GM18508 (cell line): ENCODE results near the gene DUSP5.
"Not testable (repeated sequence)": the region's sequence is repeated elsewhere in the genome, so short reads cannot be mapped to it uniquely, and the experiment has no call there.

ENCODE experiments used
- ATAC-seq: cut with Tn5 transposase; IDR thresholded peaks from one replicate; pipeline ENCODE4 v1.9.1; 2021; ENCODE audit warnings: moderate number of reproducible peaks; ENCODE audit not compliant: insufficient read depth, unreplicated experiment

Gene DUSP5, protein sequence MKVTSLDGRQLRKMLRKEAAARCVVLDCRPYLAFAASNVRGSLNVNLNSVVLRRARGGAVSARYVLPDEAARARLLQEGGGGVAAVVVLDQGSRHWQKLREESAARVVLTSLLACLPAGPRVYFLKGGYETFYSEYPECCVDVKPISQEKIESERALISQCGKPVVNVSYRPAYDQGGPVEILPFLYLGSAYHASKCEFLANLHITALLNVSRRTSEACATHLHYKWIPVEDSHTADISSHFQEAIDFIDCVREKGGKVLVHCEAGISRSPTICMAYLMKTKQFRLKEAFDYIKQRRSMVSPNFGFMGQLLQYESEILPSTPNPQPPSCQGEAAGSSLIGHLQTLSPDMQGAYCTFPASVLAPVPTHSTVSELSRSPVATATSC

DNA sequence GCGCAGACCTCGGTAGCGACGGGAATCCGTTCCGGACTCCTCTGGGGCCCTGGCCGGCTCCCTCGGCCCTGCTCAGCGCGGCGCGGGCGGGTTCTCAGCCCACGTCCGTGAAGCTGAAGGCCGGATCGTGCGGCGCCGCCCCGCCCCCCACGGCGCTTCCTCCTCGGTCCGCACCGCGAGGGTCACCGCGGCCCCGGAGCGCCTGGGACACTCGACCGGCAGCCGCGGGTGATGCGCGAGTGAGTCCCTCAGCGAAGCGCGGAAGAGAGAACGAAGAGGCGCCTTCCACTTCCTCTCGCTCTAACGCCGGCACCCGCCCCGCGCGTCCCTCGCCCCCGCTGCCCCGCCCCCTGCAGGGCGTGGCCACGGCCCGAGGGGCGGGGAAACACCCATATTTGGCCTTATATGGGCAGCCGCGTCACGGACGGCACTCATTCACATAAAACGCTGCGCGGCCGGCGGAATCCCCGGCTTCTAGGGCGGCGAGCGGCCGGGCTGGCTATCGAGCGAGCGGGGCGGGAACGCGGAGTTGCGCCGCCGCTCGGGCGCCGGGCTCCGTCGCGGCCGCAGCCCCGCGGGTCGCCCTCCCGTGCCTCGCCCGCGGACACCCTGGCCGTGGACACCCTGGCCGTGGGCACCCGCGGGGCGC, at the start of gene DUSP5:
TSS of gene DUSP5 (plus strand) at position 470 of the 649 bp plus-strand sequence. CDS start 215 bp downstream, outside the sequence.
- ATAC-seq: peak; percentile 37

DNA sequence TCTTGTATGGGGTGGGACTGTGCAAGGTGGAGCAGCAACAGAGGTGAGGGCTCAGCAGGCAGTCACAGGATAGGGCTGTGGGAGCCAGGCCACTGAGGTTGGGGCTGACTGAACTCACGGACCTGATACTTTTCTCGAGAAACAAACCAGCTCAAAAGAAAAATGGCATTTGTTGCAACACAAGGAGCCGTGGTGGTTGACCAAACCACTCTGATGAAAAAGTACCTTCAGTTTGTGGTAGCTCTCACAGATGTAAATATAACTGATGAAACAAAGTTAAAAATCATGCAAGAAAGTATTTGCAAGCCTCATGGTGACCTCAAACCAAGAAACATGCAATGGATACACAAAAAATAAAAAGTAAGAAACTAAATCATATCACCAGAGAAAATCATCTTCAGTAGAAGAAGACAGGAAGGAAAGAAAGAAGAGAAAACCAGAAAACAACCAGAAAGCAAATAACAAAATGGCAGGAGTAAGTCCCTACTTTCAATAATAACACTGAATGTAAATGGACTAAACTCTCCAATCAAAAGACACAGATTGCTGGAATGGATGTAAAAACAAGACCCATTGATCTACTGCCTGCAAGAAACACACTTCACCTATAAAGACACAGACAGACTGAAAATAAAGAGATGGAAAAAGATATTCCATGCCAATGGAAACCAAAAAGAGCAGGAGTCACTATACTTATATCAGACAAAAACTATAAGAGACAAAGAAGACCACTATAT, 48.9 kb upstream of the DUSP5 start:
- ATAC-seq: no peak

DNA sequence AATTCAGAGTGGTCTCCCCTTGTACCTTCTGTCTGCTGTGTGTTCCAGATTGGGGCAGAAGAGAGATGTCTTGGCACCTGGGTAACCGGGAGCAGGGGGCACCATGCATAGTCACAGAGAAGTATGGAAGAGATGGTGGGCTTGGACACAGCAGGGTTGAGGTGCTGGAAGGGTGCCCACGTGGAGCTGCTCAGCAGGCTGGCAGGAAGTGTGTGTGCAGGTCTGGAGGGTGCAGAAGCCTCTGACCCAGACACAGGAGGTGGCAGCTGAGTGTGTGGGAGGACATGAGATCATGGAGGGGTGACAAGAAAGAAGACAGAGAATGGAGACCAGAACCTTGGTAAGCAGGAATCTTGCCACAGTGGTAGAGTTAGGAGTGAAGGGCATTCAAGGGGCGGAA, 42.3 kb upstream of the DUSP5 start:
- no peak for ATAC-seq

DNA sequence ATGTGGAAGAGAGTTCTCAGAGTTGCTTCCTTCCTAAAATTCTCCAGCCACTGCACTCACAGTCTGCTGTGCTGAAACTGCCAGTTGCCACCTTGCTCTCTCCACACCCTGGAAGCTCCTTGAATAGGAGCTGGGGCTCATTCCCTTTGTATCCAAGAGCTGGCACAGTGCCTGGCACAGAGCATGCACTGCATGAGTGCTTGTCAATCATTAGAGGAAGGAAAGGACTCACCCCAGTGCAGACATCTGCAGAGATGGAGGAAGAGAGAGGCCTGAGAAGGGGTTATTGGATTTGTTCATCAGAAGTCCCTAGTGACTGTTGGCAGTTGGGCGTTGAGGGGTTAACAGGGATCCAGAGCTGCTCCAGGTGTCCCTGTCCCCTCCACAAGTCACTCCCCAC, 41.7 kb upstream of the DUSP5 start:
- no peak for ATAC-seq

DNA sequence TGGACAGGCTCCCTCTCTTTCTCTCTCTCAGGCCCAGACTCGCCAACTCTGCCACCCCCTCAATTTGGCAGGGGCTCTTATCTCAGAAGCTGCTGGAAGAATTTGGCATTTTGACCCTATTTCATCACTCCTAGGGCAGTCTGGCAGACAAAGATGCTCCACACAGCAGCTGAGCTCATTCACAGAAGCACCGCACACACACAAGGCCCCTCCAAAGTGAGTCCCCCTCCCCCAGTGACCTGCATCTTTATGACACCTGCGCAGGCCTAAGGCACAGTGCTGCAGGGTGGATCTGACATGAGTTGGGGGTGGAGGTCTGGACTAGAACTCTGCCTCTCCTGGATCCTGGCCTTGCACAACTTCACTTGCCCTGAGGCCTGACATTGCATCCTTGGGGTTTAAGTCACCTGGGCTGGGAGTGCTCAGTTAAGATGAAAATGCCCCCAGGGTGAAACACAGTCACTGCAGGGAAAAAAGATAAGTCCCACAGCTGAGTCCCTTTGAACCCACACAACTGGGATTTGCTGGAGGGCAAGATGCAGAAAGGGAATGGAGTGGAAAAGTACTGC, 41.1 kb upstream of the DUSP5 start:
- ATAC-seq: no peak

DNA sequence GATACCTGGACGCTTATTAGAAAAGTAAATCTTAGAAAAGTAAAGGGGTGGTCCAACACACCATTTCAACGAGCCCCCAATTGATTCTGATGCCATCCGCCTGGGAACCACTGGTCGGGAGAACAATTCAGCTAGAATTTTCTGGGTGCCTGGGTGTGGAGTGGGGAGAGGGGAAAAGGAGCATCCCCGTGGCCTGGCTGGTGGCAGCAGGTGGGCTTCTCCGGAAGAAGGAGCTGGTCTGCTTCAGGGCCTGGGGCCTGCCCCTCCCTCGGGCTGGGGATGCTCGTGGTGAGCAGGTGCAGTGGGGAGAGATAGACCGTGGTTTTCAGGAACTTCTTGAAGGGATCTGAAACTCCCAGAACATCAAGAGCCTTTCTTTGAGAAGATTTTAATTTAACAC, 39.9 kb upstream of the DUSP5 start:
- ATAC-seq: no peak

DNA sequence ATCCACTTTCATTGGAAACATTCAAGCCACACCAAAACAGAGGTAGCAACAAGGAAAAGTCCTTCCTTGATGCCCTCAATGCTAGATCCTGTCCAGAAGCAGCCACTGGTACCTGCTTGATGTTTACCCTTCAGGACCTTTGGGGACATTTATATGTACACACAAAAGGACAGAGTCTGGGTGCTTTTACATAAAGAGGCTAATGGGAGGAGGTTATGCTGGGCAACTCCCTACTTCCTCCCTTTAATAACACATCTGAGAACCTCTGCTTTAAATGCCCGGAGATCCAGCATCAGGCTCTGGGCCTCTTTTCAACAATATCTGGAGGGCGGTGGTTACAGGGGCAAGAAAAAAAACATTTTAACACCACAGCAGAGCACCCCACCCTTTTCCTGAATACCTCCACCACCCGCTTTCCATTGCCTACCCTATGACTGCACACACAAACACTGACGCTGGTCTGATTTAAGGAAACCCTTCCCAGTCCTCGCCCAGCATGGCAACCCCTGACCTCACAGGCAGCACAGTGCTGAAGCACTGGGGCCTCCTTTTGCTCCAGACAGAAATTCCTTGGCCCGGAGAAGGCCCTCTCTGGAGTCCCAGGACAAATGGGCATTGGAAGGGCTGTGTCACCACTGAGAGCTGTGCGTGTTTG, 39.3 kb upstream of the DUSP5 start:
- no peak for ATAC-seq

DNA sequence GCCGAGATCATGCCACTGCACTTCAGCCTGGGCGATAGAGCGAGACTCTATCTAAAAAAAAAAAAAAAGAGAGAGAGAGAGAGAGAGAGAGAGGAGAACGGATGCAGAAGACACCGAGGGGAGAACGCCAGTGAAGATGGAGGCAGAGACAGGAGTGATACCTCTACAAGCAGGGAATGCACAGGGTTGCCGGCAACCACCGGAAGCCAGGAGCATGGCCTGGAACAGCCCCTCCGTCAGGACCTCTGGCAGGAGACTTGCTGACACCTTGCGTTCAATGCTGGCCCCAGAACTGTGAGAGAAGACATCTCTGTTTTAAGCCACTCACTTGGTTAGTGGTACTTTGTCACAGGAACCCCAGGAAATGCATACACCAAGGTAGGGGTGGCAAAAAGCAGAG, 38.1 kb upstream of the DUSP5 start:
- ATAC-seq: no peak

DNA sequence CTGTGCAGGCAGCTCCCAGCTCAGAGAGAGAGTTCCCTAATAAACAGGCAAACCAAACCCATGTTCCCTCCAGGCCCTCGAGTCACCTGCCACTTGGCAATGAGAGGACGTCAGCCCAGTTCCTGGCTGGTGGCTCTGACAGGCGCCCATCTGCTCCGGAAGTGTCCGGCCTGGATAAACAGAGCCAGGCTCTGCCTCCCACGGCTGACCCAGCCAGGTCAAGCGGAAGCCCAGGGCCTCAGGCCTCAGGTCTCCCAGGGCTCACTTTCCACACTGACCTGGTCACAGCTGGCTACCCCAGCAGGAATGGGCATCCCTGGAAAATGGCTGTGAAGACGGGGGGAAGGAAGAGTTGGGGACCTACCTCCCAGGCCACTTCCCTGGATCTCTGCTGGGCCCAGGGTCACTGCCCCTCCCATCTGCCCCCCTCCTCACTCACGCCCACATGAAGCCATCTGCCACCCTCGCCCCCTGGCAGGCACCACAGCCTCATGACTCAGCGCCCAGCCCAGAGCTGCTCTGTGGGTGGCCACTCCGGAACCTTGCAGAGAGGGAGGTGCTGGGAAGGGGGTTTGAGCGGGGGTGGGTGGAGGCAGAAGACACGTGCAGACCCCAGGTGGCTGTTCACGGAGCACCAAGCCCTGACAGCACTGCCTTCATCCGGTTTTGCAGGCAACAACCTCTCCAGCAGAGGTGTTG, 37.4 kb upstream of the DUSP5 start:
- ATAC-seq: no peak

DNA sequence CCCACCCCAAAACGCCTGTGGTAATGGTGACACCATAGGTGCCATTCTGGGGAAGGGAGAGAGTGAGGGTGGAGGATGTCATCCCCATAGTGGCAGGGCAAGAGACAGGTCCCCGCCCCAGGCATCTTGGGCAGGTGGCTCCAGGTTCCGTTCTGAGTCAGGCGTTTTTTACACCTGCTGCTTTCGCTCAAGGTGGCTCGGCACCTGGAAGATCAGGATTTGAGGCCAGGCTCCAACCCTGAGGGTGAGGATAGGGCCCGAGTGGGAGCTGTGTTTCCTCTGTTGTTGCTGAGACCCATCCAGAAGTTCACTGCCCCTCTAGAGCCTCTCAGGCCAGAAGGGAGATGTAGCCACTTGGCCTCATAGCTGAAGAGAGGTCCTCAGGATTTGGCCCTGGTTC, 36.6 kb upstream of the DUSP5 start:
- ATAC-seq: no peak

DNA sequence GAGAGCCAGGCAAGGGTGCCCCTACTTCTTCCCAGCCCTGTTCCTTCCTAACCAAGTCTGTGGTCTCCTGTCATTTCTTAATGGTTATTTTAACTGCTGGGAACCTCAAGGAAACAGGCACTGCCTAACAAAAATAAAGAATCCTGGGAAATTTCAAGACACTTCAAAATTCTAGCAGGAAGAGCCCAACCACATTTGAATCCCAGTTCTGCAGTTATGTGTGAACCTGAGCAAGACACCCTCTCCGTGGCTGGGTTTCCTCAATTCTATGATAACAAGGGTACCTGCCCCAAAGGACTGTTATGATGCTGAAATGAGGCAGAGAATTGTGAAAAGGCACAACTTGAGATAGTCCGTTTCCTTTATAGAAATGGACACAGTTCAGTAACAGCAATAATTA, 36.2 kb upstream of the DUSP5 start:
- no peak for ATAC-seq

DNA sequence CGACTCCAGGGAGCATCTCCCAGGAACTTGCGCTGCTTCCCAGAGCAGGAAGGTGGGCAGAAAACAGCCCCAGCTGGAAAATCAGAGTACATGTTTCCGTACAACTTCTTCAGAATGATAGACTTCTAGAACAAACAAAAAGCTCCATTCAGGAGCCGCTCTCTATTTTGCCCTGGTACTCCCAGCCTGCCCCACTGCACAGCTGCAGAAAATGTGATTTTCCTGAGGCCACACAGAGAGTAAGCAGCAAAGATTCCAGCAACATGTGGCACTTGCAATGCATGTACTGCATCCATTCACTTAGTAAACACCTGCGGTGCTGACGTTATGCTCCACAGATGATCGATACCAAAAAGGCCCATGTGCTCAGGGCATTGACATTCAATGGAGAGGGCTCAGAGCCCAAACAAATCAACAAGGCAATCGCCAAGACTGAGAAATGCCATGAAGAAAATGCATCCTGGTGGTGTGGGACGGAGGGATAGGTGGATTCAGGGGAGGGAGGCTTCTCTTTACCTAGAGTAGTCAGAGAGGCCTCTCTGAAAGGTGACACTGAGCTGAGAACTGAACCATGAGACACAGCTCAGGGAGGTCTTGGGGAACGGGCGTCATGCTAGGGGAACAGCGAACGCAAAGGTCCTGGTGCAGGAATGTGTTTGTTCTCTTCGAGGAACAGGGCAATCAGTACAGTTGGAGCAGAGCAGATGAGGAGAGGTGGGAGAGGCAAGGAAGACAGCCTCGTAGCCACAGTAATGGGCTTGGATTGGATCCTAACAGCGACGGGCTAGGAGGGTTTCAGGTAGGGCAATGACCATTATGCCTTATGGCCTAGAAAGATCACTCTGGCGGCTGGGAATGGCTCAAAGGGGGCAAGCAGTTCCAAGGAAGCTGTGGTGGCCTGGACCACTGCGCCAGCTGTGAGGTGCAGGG, 35.3 kb upstream of the DUSP5 start:
- ATAC-seq: no peak

DNA sequence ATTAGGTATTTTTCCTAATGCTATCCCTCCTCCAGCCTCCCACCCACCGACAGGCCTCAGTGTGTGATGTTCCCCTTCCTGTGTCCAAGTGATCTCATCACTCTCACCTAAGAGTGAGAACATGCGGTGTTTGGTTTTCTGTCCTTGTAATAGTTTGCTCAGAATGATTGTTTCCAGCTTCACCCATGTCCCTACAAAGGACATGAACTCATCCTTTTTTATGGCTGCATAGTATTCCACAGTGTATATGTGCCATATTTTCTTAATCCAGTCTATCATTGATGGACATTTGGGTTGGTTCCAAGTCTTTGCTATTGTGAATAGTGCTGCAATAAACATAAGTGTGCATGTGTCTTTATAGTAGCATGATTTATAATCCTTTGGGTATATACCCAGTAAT, 29.4 kb upstream of the DUSP5 start:
- ATAC-seq: not testable (repeated sequence)

DNA sequence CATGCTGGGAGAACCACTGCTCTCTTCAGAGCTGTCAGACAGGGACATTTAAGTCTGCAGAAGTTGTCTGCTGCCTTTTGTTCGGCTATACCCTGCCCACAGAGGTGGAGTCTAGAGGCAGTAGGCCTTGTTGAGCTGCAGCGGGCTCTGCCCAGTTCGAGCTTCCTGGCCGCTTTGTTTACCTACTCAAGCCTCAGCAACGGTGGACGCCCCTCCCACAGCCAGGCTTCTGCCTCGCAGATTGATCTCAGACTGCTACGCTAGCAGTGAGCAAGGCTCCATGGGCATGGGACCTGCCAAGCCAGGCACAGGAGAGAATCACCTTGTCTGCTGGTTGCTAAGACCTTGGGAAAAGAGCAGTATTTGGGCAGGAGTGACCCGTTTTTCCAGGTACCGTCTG, 27.2 kb upstream of the DUSP5 start:
- ATAC-seq: not testable (repeated sequence)

DNA sequence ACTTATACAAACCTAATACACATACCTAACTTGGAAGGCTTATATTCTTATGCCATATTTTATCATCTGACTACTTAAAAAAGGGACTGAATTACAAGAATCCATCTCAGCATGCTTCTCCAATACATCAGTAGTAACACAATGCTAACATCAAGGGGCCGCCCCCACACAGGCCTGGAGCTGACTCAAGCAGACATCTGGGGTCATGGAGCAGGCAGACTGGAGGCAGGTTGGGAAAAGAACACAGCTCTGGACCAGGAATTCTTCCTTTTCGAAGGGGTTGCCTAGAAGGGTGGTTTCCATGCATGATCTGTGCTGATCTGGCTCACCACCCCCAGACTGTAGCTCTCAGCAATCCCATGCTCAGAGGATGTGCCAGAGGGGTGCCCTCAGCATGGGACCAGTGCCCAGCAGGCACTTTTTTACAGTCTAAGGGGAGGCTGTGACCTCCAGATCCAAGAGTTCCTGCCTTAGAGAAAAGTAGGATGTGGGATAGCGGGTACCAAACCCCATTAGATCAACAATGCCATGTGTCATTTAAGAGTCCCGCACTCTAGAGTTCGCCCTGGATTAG, 26.1 kb upstream of the DUSP5 start:
- no peak for ATAC-seq

DNA sequence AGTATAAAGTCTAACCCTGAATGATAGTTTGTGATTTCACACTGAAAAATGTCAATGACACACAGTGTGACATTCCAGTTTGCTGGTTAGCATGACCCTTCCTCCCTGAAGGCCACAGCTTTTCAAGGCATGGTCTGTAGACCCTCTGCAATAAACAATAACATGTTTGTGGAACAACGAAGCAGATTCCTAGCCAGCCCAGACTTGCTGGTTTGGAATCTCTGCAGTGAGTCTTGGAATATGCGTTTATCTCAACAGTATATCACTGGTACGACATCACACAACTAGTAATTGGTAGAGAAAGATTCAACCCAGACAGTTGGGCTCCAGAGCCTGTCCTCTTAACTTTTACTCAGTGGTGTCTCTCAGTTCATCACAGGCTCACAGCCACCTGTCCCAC, 23.7 kb upstream of the DUSP5 start:
- ATAC-seq: no peak

DNA sequence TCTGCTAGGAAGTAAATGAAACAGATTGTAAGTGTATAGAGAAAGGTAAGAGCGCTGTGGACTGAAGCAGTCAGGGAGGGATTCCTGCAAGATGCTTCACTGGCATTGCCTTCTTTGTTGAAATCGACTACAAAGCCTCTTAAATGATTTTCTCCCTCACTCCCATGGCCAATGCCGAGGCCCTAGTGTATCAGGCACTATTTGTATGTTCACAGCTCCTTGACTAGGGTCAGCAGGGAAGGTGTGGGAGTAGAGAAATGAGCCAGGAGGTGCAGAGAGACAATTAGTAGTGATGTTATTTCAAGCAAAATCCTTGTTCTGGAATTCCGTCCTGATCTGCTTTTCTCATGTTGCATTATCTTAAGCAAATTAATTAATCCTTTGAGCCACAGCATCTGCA, 22.9 kb upstream of the DUSP5 start:
- ATAC-seq: no peak

DNA sequence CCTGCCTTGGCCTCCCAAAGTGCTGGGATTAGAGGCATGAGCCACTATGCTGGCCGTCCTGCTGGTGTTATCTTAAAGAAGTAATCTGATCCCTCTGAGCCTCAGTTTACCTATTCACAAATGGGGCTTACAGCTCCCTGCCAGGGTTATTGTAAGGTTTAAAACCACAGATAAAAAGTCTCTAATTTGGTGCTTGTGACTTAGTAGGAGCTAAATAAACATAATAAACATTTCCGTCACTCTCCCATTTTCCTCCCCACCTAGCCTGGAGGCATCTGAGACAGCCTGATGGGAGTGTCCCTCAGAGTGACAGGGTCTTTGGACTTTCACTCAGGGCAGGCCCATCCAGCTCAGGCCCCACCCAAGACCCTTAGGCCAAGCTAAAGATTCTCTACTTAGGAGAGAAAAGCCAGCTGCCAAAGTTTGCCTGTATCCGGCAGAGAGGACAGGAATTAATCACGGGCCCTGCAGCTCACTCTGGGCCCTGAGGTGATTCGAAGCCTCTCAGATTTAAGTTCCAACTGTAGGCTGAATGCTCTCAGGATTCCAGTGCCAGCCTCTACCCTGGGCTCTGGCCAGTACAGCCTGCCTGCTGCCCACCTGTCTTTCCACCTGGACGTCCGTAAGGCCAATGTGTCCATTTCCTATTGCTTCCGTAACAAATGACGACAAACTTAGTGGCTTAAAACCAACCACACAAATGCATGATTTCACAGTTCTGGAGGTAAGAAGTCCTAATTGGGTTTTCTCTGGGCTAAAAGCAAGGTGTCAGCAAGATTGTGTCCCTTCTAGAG, 21.8 kb upstream of the DUSP5 start:
- ATAC-seq: no peak
